ENCODE results near the gene VPS11. TPM values are rescaled to one million over a fixed set of nuclear protein-coding genes. Genes with fewer than 3 reads are reported as not detected.
"Not testable (repeated sequence)": the region's sequence is repeated elsewhere in the genome, so short reads cannot be mapped to it uniquely, and the experiment has no call there.

Gene VPS11
- total RNA-seq, 1 donor from 2014 or later, result 30.1 TPM

GRCh38 chr11:119100994-119101758 lies 33.6 kb downstream of the VPS11 start:
- peak; percentile 15 for TF ChIP-seq CTCF (IDR thresholded peaks at IDR 0.05)
- Mint-ChIP-seq H3K27ac (ENCODE audit: unreplicated experiment) (peak overlapping the region; percentile 100), H3K27me3 (ENCODE audit: low read depth) (no peaks in the 10 kb centered on the region), H3K4me1 (ENCODE audit: low read depth) (peaks cover 34% of the 10 kb centered on the region), H3K36me3 (ENCODE audit: low read depth) (peaks cover 13% of the 10 kb centered on the region), H3K4me3 (ENCODE audit: unreplicated experiment) (peak overlapping the region; percentile 89), H3K9me3 (ENCODE audit: low read depth) (no peaks in the 10 kb centered on the region)
- peak; percentile 86 for DNase-seq (ENCODE audit: low spot score)

GRCh38 chr11:119101759-119102423 lies 34.3 kb downstream of the VPS11 start, which contains the start of gene DPAGT1:
Gene DPAGT1, minus strand, starts transcription at chr11:119101853. Its CDS starts 198 bp downstream, at chr11:119101655.
- Mint-ChIP-seq H3K27me3 (ENCODE audit: low read depth) (no peaks in the 10 kb centered on the region), H3K36me3 (ENCODE audit: low read depth) (peaks cover 10% of the 10 kb centered on the region), H3K4me1 (ENCODE audit: low read depth) (peaks cover 41% of the 10 kb centered on the region), H3K9me3 (ENCODE audit: low read depth) (no peaks in the 10 kb centered on the region), H3K4me3 (ENCODE audit: unreplicated experiment) (peak within 1 kb of the TSS; percentile 89), H3K27ac (ENCODE audit: unreplicated experiment) (peak within 1 kb of the TSS; percentile 100)
- peak; percentile 91 for DNase-seq (ENCODE audit: low spot score)
- TF ChIP-seq CTCF (IDR thresholded peaks at IDR 0.05), result no peak

GRCh38 chr11:119103161-119103664 lies 35.6 kb downstream of the VPS11 start:
- peak overlapping the region; percentile 100 for H3K27ac Mint-ChIP-seq (ENCODE audit: unreplicated experiment)
- DNase-seq (ENCODE audit: low spot score); H3K9me3 Mint-ChIP-seq (ENCODE audit: low read depth); H3K36me3 Mint-ChIP-seq (ENCODE audit: low read depth); H3K27me3 Mint-ChIP-seq (ENCODE audit: low read depth): not testable (repeated sequence)
- peaks cover 44% of the 10 kb centered on the region for H3K4me1 Mint-ChIP-seq (ENCODE audit: low read depth)
- H3K4me3 Mint-ChIP-seq (ENCODE audit: unreplicated experiment), result peak overlapping the region; percentile 89

GRCh38 chr11:119103793-119104192 lies 36.2 kb downstream of the VPS11 start:
- no peak for DNase-seq (ENCODE audit: low spot score)
- Mint-ChIP-seq H3K9me3 (ENCODE audit: low read depth) (no peaks in the 10 kb centered on the region), H3K4me3 (ENCODE audit: unreplicated experiment) (no peak overlapping the region), H3K27ac (ENCODE audit: unreplicated experiment) (peak overlapping the region; percentile 85), H3K36me3 (ENCODE audit: low read depth) (peaks cover under 1% of the 10 kb centered on the region), H3K27me3 (ENCODE audit: low read depth) (no peaks in the 10 kb centered on the region), H3K4me1 (ENCODE audit: low read depth) (peaks cover 50% of the 10 kb centered on the region)
- no peak for TF ChIP-seq CTCF (IDR thresholded peaks at IDR 0.05)

- H3K4me3 Mint-ChIP-seq (ENCODE audit: unreplicated experiment), result peak within 1 kb of the TSS; percentile 80
- peaks cover 5% of the 10 kb centered on the region for H3K36me3 Mint-ChIP-seq (ENCODE audit: low read depth)
- TF ChIP-seq CTCF (IDR thresholded peaks at IDR 0.05), result no peak
- H3K4me1 Mint-ChIP-seq (ENCODE audit: low read depth), result peaks cover 43% of the 10 kb centered on the region
- peak within 1 kb of the TSS; percentile 94 for H3K27ac Mint-ChIP-seq (ENCODE audit: unreplicated experiment)
- H3K9me3 Mint-ChIP-seq (ENCODE audit: low read depth), result no peaks in the 10 kb centered on the region
- H3K27me3 Mint-ChIP-seq (ENCODE audit: low read depth), result no peaks in the 10 kb centered on the region
- no peak for DNase-seq (ENCODE audit: low spot score)
Observed at GRCh38 chr11:119106564-119107537, 39.2 kb downstream of the VPS11 start, which contains the start of gene C2CD2L. Gene C2CD2L, plus strand, starts transcription at chr11:119107344. Its CDS starts 398 bp downstream, at chr11:119107742.
